ENCODE data around the gene AGL. TPM values are rescaled to one million over a fixed set of nuclear protein-coding genes. Genes with fewer than 3 reads are reported as not detected.

AGL gene
- total and polyA plus RNA-seq, 2 of the 8 experiments (the other 6 are each of a cell fraction or from before 2014, with no cell fraction given), result 2.7 to 19.2 TPM

- Histone ChIP-seq H3K18ac (ENCODE audit: extremely low read depth, low read length) (no peak overlapping the region), H3K4me2 (ENCODE audit: insufficient read depth in 1 of 2, low read depth in 2 of 2, low read length in 2 of 2) (peak overlapping the region; percentile 71 to 78), H3K79me1 (ENCODE audit: low read depth, low read length) (no peaks in the 10 kb centered on the region), H3K27me3 (replicated peaks in 1 of 4; ENCODE audit: control insufficient read depth in 3 of 4, extremely low read depth in 1 of 4, insufficient read depth in 3 of 4, low read length in 3 of 4) (no peaks in the 10 kb centered on the region), H4K91ac (replicated peaks; ENCODE audit: insufficient read length, low read length) (no peak overlapping the region), H4K8ac (ENCODE audit: extremely low read depth, insufficient read depth, low read length) (no peak overlapping the region), H3K4me1 (replicated peaks in 1 of 4; ENCODE audit: control insufficient read depth in 3 of 4, insufficient read depth in 4 of 4, low read length in 3 of 4) (peaks cover 0 to 8% (median 3%) of the 10 kb centered on the region in 4 experiments; a peak in 4 of 7 replicates), H3K14ac (ENCODE audit: insufficient read length) (no peak overlapping the region), H4K5ac (ENCODE audit: insufficient read length, low read depth, low read length) (no peak overlapping the region), H2BK20ac (ENCODE audit: low read length) (no peak overlapping the region), H3K4me3 (ENCODE audit: extremely low read depth in 1 of 4, insufficient read depth in 2 of 4, low read depth in 3 of 4, low read length in 4 of 4) (peak overlapping the region; percentile 81 to 87 (median 82)), H3K27ac (ENCODE audit: low read depth, low read length) (no peak overlapping the region), H3K9ac (replicated peaks in 1 of 4; ENCODE audit: extremely low read depth in 1 of 4, low read depth in 3 of 4, low read length in 3 of 4) (peak overlapping the region in 3 of 4 experiments; percentile 72 to 83 (median 73); a peak in 3 of 7 replicates), H3K23me2 (ENCODE audit: low read depth, low read length) (peaks cover 8% of the 10 kb centered on the region), H3K23ac (ENCODE audit: insufficient read length) (no peak overlapping the region), H2BK12ac (ENCODE audit: low read depth, low read length) (no peak overlapping the region), H3K56ac (replicated peaks; ENCODE audit: insufficient read length, low read depth, low read length) (no peak overlapping the region), H2BK15ac (ENCODE audit: low read length) (no peak overlapping the region), H4K20me1 (replicated peaks in 1 of 2; ENCODE audit: control insufficient read depth in 1 of 2, insufficient read depth in 2 of 2, low read length in 2 of 2) (no peaks in the 10 kb centered on the region), H3K79me2 (ENCODE audit: control insufficient read depth in 1 of 2, insufficient read depth in 2 of 2, low read length in 2 of 2) (peaks cover 0 to 15% of the 10 kb centered on the region in 2 experiments; a peak in 2 of 4 replicates), H2BK5ac (ENCODE audit: low read depth, low read length) (no peak overlapping the region), H2BK120ac (replicated peaks; ENCODE audit: low read depth, low read length) (no peak overlapping the region), H3K4ac (replicated peaks; ENCODE audit: insufficient read length, low read depth, low read length) (no peak overlapping the region), H3K36me3 (ENCODE audit: control insufficient read depth in 2 of 4, insufficient read depth in 4 of 4, low read length in 3 of 4) (peaks cover 0 to 2% (median 0%) of the 10 kb centered on the region in 4 experiments; a peak in 1 of 8 replicates), H3K9me3 (ENCODE audit: insufficient read depth in 2 of 2, low read depth in 1 of 2, low read length in 1 of 2) (no peaks in the 10 kb centered on the region), H2AFZ (ENCODE audit: low read length) (no peak overlapping the region), H2AK5ac (ENCODE audit: low read depth, low read length) (no peak overlapping the region)
- no peak for TF ChIP-seq CHD2 (IDR thresholded peaks at IDR 0.05; ENCODE audit: low read length)
- TF ChIP-seq TCF12 (IDR thresholded peaks at IDR 0.05; ENCODE audit: low read depth, low read length), result no peak
- no peak for TF ChIP-seq TAF7 (optimal IDR thresholded peaks at IDR 0.05; ENCODE audit: borderline replicate concordance, low read depth, low read length)
- no peak for TF ChIP-seq TEAD4 (IDR thresholded peaks at IDR 0.05; ENCODE audit: low read depth, low read length)
- TF ChIP-seq ATF2 (IDR thresholded peaks at IDR 0.05; ENCODE audit: low read length), result no peak
- no peak for TF ChIP-seq ATF3 (IDR thresholded peaks at IDR 0.05; ENCODE audit: insufficient read depth, low read depth, low read length)
- no peak for TF ChIP-seq EZH2 (IDR thresholded peaks at IDR 0.05; ENCODE audit: low read depth, low read length, severe bottlenecking)
- no peak for TF ChIP-seq KDM4A (IDR thresholded peaks at IDR 0.05; ENCODE audit: low read depth, low read length, severe bottlenecking)
- no peak for TF ChIP-seq CREB1 (IDR thresholded peaks at IDR 0.05)
- TF ChIP-seq RAD21 (IDR thresholded peaks at IDR 0.05 in 1 of 2, conservative IDR thresholded peaks at IDR 0.05 in 1 of 2; ENCODE audit: low read depth in 2 of 2, low read length in 2 of 2), result no peak
- no peak for TF ChIP-seq ASH2L (IDR thresholded peaks at IDR 0.05; ENCODE audit: low read length)
- ChIA-PET POLR2A (ENCODE audit: partially characterized antibody) (interaction anchor here (0.7 to 2.2 kb wide), 10 partner anchors 8 to 164 kb away, joined by 3 to 17 read pairs (median 4); partner anchors contain the start of genes AGL and TRMT13), CTCF (ENCODE audit: partially characterized antibody) (interaction anchor here (1.1 to 1.3 kb wide), 2 partner anchors 10 to 161 kb away, joined by 3 read pairs; no protein-coding TSS in a partner anchor)
- FAIRE-seq (no peak), DNase-seq (ENCODE audit: low read depth in 1 of 2, low spot score in 2 of 2) (no peak)
- 59% methylated on average over 7 of the region's 7 CpGs; no CpG with 5 or more reads in 1 of the 2 experiments for WGBS, 2 experiments (ENCODE audit: extremely low coverage in 1 of 2, insufficient coverage in 1 of 2, insufficient read length in 1 of 2, insufficient replicate concordance in 2 of 2, low coverage in 1 of 2, low lambda C conversion rate in 2 of 2, missing lambda C conversion rate in 1 of 2)
Observed at GRCh38 chr1:99970713-99971255, 120.6 kb downstream of the AGL start.
